MCF 10A (cell line): ENCODE results near the gene GSK3B. TPM values are rescaled to one million over a fixed set of nuclear protein-coding genes. Genes with fewer than 3 reads are reported as not detected.

Experiments used
- BruUV-seq: library from RNA; stranded (reverse); fragments of 400-500 nt; replicated peaks from 2 replicates; lab custom pipeline; 2021; lab: Mats Ljungman, UMichigan
- CTCF ChIA-PET: fragments of 300-600 bp; sonication (Branson Sonifier 250); formaldehyde crosslinking; extraction: SDS; loops from one replicate; lab custom pipeline; 2021; ENCODE audit warnings: antibody characterized with exemption, inconsistent platforms; lab: Yijun Ruan, JAX
- POLR2A ChIA-PET: fragments of 300-600, 350-650 bp; sonication (Branson Sonifier 250); formaldehyde crosslinking; extraction: SDS; loops from one replicate; lab custom pipeline; 2020; ENCODE audit warnings: antibody characterized with exemption, inconsistent platforms; lab: Yijun Ruan, JAX
- DNase-seq: peaks from one replicate; pipeline ENCODE4 v3.0.0-alpha.2; 2018; ENCODE audit not compliant: unreplicated experiment
- H3K27ac Mint-ChIP-seq: one replicate; pipeline ENCODE4 v1.8.0; 2022; ENCODE audit warnings: mild to moderate bottlenecking, low read depth, mixed read lengths; ENCODE audit not compliant: unreplicated experiment
- H3K27me3 Mint-ChIP-seq: one replicate; pipeline ENCODE4 v1.8.0; 2022; ENCODE audit warnings: mixed read lengths; ENCODE audit not compliant: insufficient read depth, unreplicated experiment
- H3K36me3 Mint-ChIP-seq: one replicate; pipeline ENCODE4 v1.8.0; 2022; ENCODE audit warnings: mild to moderate bottlenecking, moderate library complexity, mixed read lengths; ENCODE audit not compliant: insufficient read depth, unreplicated experiment
- H3K4me1 Mint-ChIP-seq: one replicate; pipeline ENCODE4 v1.8.0; 2022; ENCODE audit warnings: mixed read lengths; ENCODE audit not compliant: insufficient read depth, unreplicated experiment
- H3K4me3 Mint-ChIP-seq: one replicate; pipeline ENCODE4 v1.8.0; 2022; ENCODE audit warnings: mild to moderate bottlenecking, moderate library complexity, mixed read lengths; ENCODE audit not compliant: unreplicated experiment
- H3K9me3 Mint-ChIP-seq: one replicate; pipeline ENCODE4 v1.8.0; 2022; ENCODE audit warnings: mixed read lengths; ENCODE audit not compliant: unreplicated experiment
- CTCF ChIP-seq: fragments of 200-600 bp; IDR thresholded peaks from one replicate; pipeline ENCODE4 v1.8.0; 2022; ENCODE audit warnings: antibody characterized with exemption, mild to moderate bottlenecking; ENCODE audit not compliant: unreplicated experiment
- intact Hi-C: fragments of 100-400 bp; cut with micrococcal nuclease; formaldehyde crosslinking; loops from 2 replicates; pipeline ENCODE4 v1.14.1; 2022
- total RNA-seq: library from RNA; stranded (reverse); gene quantifications from 2 replicates; pipeline ENCODE4 v1.2.3, GENCODE V29; 2022

GSK3B gene
- total RNA-seq, 1 experiment from 2014 or later: 71.5 TPM

- no peaks in the 10 kb centered on the region for H3K27me3 Mint-ChIP-seq
- H3K4me3 Mint-ChIP-seq: no peak overlapping the region
- no peaks in the 10 kb centered on the region for H3K9me3 Mint-ChIP-seq
- H3K36me3 Mint-ChIP-seq: peaks cover 25% of the 10 kb centered on the region
- POLR2A ChIA-PET: interaction anchor here (0.7 to 11.3 kb wide), 38 partner anchors 13 to 632 kb away, joined by 3 to 284 read pairs (median 6); partner anchors contain the start of genes COX17, LRRC58, TIMMDC1 and TMEM39A
- CTCF ChIA-PET: interaction anchor here (0.7 to 2.6 kb wide), 18 partner anchors 8 to 253 kb away, joined by 3 to 8 read pairs (median 4); partner anchors contain the start of gene LRRC58
- TF ChIP-seq CTCF: no peak
- H3K4me1 Mint-ChIP-seq: peaks cover 18% of the 10 kb centered on the region
- no peak for DNase-seq
- BruUV-seq: TSS peak; percentile 78
- intact Hi-C loops: loop anchor here (1.0 to 10.0 kb wide), 3 partner anchors 81 to 249 kb away; partner anchors contain the start of gene LRRC58
- H3K27ac Mint-ChIP-seq: no peak overlapping the region
Measured at GRCh38 chr3:120095979-120096426, 1.8 kb upstream of the GSK3B start.

- no peak for TF ChIP-seq CTCF
- Mint-ChIP-seq H3K4me3 (no peak overlapping the region), H3K27ac (no peak overlapping the region), H3K36me3 (peaks cover 25% of the 10 kb centered on the region), H3K4me1 (peaks cover 13% of the 10 kb centered on the region), H3K27me3 (no peaks in the 10 kb centered on the region), H3K9me3 (no peaks in the 10 kb centered on the region)
- no TSS peak for BruUV-seq
- peak; percentile 94 for DNase-seq
- ChIA-PET POLR2A (interaction anchor here (0.7 to 11.3 kb wide), 44 partner anchors 12 to 632 kb away, joined by 3 to 284 read pairs (median 5); partner anchors contain the start of genes COX17, LRRC58, NDUFB4 and TIMMDC1), CTCF (interaction anchor here (0.6 to 2.6 kb wide), 20 partner anchors 9 to 322 kb away, joined by 3 to 8 read pairs (median 4); partner anchors contain the start of gene LRRC58)
- intact Hi-C loops: loop anchor here (1.0 to 10.0 kb wide), 3 partner anchors 82 to 249 kb away; partner anchors contain the start of gene LRRC58
Measured at GRCh38 chr3:120095226-120095978, 1.2 kb upstream of the GSK3B start.

- H3K4me3 Mint-ChIP-seq: no peak overlapping the region
- BruUV-seq: no TSS peak
- DNase-seq: peak; percentile 100
- H3K36me3 Mint-ChIP-seq: peaks cover 24% of the 10 kb centered on the region
- no peaks in the 10 kb centered on the region for H3K27me3 Mint-ChIP-seq
- ChIA-PET CTCF (interaction anchor here (0.9 to 2.6 kb wide), 14 partner anchors 9 to 323 kb away, joined by 3 to 8 read pairs (median 4); no protein-coding TSS in a partner anchor), POLR2A (interaction anchor here (0.6 to 11.3 kb wide), 35 partner anchors 12 to 631 kb away, joined by 3 to 284 read pairs (median 6); partner anchors contain the start of genes COX17, LRRC58, NDUFB4 and TIMMDC1)
- intact Hi-C loops: loop anchor here (1.0 to 10.0 kb wide), 7 partner anchors 66 to 262 kb away; partner anchors contain the start of gene LRRC58
- H3K27ac Mint-ChIP-seq: no peak overlapping the region
- H3K9me3 Mint-ChIP-seq: no peaks in the 10 kb centered on the region
- H3K4me1 Mint-ChIP-seq: peaks cover 13% of the 10 kb centered on the region
- TF ChIP-seq CTCF: no peak
Measured at GRCh38 chr3:120094776-120095225, 554 bp upstream of the GSK3B start.
